VCaP (cell line): ENCODE measurements around the gene NRL.
A peak's percentile ranks its signal among the peaks of the same experiment; 100 is the strongest.
"Not testable (repeated sequence)": the region's sequence is repeated elsewhere in the genome, so short reads cannot be mapped to it uniquely, and the experiment has no call there.

ENCODE experiments used
- H3K27ac ChIP-seq: fragments of 450-650 bp; 2 replicates; pipeline ENCODE4 v1.5.1; 2017
- CTCF ChIP-seq: fragments of 450-650 bp; conservative IDR thresholded peaks from 2 replicates; pipeline ENCODE4 v1.5.1; 2017; ENCODE audit warnings: mild to moderate bottlenecking, moderate library complexity

NRL gene

GRCh38 chr14:24040692-24041091, 74.1 kb downstream of the NRL start:
- no peak for TF ChIP-seq CTCF

GRCh38 chr14:24038686-24039085, 76.1 kb downstream of the NRL start:
- H3K27ac ChIP-seq = no peak overlapping the region
- TF ChIP-seq CTCF = no peak

More at GRCh38 chr14:24040692-24041091, 74.1 kb downstream of the NRL start:
- H3K27ac ChIP-seq = no peak overlapping the region

- no peak for TF ChIP-seq CTCF
- H3K27ac ChIP-seq = no peak overlapping the region
Observed at GRCh38 chr14:24037658-24038037, 77.1 kb downstream of the NRL start.

- peak; percentile 43 for TF ChIP-seq CTCF
- H3K27ac ChIP-seq = peak overlapping the region; percentile 71
Observed at GRCh38 chr14:24036963-24037657, 77.6 kb downstream of the NRL start.

- peak; percentile 84 for TF ChIP-seq CTCF
- peak overlapping the region; percentile 71 for H3K27ac ChIP-seq
Observed at GRCh38 chr14:24036169-24036962, 78.4 kb downstream of the NRL start.

- peak overlapping the region; percentile 71 for H3K27ac ChIP-seq
Observed at GRCh38 chr14:24035769-24036168, 79.0 kb downstream of the NRL start.

GRCh38 chr14:24032727-24033418, 81.9 kb downstream of the NRL start:
- H3K27ac ChIP-seq = no peak overlapping the region
- TF ChIP-seq CTCF = no peak

- H3K27ac ChIP-seq = not testable (repeated sequence)
Observed at GRCh38 chr14:24031331-24031730, 83.4 kb downstream of the NRL start.

GRCh38 chr14:24029687-24030086, 85.1 kb downstream of the NRL start:
- H3K27ac ChIP-seq = not testable (repeated sequence)
